Adrenal gland (tissue), 5 donors: ENCODE results near the gene RNPEP.

Source experiments
- CTCF ChIP-seq, 6 experiments: fragments of 450-650 bp in 4 of 6; fragments of 200-600 bp in 2 of 6; sonication (generic) in 1 of 6; IDR thresholded peaks; 1 replicate in 5 of 6; 2 replicates in 1 of 6; pipeline versions ENCODE4 v1.5.1 to v1.8.0; 2016 to 2021; ENCODE audit warnings: antibody characterized with exemption in 6 of 6, mild to moderate bottlenecking in 2 of 6, moderate library complexity in 1 of 6
- POLR2A ChIP-seq, 2 donors: fragments of 450-650 bp; IDR thresholded peaks; one replicate each; pipeline ENCODE4 v1.6.1; 2017; ENCODE audit warnings: antibody characterized with exemption in 2 of 2, mild to moderate bottlenecking in 2 of 2, moderate library complexity in 1 of 2
- donor health status: DM: no; HTN: no; CAD: no.

- TF ChIP-seq CTCF (IDR thresholded peaks at IDR 0.05) (no peak), POLR2A (IDR thresholded peaks at IDR 0.05) (no peak)
Observed at GRCh38 chr1:201939574-201939973, 42.9 kb upstream of the RNPEP start.
